ENCODE data around the gene CHRDL2. TPM values are rescaled to one million over a fixed set of nuclear protein-coding genes. Genes with fewer than 3 reads are reported as not detected.

CHRDL2 gene
- total RNA-seq, 1 donor from 2014 or later, result not detected

GRCh38 chr11:74710281-74710938, 20.8 kb downstream of the CHRDL2 start:
- no peak for DNase-seq (ENCODE audit: low read depth, low spot score)

GRCh38 chr11:74709175-74709574, 22.1 kb downstream of the CHRDL2 start:
- DNase-seq (ENCODE audit: low read depth, low spot score), result no peak

DNA sequence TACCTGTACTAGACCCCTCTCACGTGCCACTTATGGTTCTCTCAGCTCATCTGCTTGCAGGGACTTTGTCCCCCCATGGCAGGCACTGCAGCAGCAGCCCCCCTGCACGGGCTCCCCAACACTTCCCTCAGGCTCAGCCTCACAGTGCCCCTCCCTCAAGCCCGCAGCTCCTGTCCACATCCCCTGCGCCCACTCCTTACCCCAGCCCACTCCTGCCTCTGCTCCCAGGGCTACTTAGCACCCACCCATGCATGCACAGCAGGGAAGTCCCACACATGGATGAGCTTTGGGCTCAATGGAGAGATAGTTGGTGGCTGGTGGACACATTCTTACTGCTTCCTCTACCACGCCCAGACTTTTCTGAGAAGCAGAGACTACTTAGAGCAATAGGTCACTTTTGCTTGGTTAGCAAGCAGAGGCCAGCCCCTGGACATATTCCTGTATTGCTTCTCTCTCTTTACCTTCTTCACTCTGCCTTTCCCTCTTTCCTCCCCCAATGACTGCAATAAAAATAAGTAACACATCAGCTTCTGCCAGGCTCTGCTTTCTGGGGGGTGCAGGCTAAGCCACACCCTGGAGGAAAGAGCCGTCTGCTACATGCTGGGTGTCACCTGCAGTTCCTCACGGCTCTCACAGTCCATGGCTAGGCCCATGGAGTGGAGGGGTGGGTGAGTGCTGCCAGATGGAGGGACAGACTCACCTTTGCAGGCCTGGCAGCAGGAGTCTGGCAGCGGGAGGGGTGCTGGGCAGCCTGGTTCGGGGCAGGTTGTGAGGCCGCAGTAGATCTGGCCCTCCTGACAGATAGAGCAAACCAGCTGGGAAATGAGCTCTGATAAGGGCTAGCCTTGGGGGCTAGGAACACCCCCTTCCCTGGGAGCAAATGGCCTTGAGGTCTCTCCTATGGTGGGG, 23.4 kb downstream of the CHRDL2 start:
- DNase-seq (ENCODE audit: low read depth, low spot score), result no peak

DNA sequence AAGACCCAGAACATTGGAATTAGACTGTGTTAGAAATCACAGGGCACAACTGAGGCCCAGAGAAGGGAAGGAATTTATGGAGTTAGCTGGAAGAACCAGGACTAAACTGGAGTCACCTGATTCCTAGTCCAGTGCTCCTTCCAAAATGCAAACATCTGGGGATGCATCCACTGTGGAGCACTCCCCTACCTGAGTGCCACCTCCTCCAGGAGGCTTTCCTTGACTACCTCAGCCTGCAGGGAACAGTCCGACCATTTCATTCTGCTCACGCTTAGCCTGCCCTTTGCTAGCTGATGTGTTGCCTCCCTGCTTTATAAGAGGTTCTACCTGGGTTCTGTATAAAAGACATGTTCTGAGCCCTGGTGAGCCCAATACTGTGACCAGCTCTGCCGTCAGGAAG, 24.0 kb downstream of the CHRDL2 start:
- DNase-seq (ENCODE audit: low read depth, low spot score), result no peak

DNA sequence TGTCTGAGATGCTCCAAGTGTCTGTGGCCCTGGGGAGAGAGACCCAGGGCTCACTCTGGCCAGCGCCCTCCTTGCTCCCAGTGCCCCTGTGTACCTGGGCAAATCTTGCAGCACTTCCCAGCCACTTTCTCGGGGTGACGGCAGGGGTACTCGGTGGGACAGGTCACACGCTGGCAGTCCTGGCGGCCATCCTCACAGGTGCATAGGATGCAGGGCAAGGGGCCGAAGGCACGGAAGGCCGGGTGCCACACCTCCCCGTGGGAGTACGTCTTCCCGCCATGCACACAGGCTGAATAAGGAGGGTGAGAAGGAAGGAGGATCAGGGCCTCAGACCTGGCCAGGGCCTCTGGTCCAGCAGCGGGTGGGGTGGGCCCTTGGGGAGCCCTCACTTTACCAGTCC, 28.0 kb downstream of the CHRDL2 start:
- no peak for DNase-seq (ENCODE audit: low read depth, low spot score)

GRCh38 chr11:74702383-74703007, 28.7 kb downstream of the CHRDL2 start:
- DNase-seq (ENCODE audit: low read depth, low spot score), result peak; percentile 13

- DNase-seq (ENCODE audit: low read depth, low spot score), result no peak
These were observed 29.9 kb downstream of the CHRDL2 start for GRCh38 chr11:74701351-74701750.

DNA sequence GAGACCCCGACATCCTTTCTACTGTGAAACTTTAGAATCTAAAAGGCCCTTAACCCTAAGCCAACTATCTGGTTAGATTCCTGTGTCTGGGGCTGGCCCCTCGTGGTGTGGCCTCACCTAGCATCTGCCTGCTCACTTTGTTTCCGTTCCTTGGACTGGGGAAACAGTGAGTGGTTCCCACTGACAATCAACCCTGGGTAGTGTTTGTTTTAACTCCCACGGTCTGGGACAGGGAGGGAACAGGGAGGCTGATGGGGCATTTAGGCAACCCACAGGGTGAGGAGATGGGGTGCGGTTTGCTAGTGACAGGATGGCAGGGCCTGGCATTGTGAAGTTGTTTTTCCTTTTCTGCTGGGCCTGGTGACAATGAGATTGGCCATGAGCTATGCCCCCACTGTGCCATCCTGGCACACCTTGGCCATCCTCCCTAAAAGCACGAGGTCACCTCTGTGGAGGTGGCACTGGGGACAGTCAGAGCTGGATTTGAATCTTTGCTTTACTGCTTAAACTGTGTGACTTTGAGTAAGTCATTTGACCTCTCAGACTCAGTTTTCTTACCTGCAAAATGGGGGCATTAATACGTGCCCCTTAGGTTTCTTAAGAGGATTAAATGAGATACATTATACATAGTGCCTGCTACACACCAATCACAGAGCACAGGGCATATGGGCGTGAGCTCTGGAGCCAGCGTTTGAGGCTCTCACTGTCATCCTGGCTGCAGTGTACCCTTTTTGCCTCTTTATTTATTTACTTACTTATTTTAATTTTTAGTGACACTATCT, 31.4 kb downstream of the CHRDL2 start:
- DNase-seq (ENCODE audit: low read depth, low spot score), result no peak

GRCh38 chr11:74697722-74698121, 33.5 kb downstream of the CHRDL2 start:
- DNase-seq (ENCODE audit: low read depth, low spot score), result no peak

DNA sequence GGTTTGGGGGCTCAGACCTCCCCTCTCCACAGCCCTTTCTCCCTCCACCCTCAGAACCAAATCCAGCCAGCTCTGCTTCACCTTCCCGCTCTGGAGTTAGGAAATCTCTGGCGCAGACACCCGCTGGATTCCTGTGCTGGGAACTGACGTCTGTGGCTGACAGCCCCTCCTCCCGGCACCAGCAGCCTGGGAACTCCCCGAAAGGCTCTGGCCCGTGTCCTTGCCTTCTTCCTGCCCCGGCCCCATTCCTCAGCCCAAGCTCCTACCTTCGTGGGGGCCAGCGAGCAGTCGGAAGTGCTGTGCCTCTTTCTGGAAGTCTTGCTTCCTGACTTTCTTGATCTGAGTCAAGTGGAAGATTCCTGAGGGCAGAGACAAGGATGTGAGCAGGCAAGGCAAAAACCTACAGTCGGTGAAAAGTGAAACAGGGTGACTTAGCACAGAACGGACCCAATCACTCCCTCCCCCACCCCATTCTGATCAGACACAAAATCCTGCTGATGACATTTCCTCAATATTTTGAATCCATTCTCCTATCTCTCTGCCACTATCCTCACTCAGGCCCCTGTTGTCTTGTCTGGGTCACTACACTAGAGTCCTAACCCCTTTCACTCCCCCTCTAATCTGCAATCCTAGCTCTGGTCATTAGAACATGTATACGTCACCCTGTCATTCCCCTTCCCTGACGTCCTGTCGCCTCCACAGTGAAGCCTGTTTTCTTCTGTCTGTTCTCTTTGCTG, 34.1 kb downstream of the CHRDL2 start:
- DNase-seq (ENCODE audit: low read depth, low spot score), result peak; percentile 53

DNA sequence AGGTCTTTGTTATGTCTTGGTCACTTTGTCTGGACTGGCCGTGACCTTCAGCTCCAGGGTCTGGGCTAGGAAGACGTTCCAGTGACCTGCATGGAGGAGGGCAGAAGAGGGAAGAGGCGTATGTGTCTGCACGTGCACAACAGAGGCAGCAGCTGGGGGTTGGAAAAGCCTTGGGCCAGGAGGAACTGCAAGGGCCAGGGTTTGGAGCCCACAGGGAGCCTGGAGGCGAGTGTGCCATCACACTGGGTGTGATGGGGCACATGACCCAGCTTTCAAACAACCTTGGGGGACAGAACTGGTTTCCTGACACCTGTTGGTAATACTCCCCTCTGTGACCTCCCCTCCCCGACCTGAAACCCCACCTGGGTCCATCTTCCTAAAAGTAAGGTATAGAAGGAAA, 34.7 kb downstream of the CHRDL2 start:
- no peak for DNase-seq (ENCODE audit: low read depth, low spot score)

GRCh38 chr11:74695705-74696280, 35.4 kb downstream of the CHRDL2 start:
- no peak for DNase-seq (ENCODE audit: low read depth, low spot score)

DNA sequence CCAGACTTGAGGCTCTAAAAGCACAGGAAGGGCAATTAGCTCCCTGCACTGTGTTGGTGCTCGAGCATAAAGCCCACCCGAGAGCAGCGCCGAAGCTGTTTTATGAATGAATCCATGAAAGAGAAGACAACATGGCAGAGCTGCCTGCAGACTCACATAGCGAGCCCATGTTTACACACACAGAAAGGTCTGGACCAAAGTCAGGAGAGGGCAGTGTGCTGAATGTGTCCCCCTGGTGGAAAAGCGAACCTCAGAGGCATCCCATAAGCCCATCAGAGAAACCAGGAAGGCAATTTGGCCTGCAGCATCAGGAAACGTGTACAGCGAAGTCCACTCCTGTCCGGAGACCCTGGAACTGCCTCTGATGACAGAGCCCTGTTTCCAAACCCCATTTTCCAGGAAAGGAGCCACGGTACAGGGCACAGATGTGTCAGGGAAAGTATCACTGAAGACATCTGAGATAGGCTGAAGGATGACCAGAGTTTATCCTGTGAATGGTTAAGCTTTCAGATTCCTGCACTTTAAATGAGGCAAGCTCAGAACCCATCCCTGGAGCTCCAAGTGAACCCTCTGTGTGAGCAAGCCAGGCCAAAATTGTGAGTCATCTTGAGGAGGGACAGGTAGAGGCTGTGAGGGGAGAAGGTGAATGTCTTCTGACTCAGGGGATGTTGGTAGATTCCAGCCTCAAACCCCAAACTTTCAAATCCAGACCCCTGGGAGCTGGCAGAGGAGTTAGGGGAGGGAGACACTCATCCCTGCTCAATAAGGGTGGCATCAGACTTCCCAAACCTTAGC, 36.9 kb downstream of the CHRDL2 start:
- DNase-seq (ENCODE audit: low read depth, low spot score), result no peak

DNA sequence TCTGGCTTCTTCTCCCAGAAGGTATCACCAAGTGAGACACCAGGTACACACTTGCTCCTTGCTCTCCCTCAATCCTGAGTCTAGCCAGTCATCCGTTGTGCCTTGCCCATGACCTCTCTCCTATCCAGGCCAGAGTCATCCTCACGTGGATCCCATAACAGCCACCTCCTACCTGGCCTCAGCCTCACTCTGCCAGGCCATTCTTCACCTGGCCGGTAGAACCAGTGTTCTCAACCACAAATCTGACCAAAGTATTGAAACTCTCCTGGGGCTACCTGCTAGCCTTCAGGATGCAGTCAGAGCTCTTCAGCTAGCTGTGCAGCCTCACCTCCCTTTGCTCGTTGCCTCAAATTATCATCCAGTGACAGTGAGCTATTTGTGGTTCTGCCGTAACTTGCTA, 37.7 kb downstream of the CHRDL2 start:
- no peak for DNase-seq (ENCODE audit: low read depth, low spot score)

GRCh38 chr11:74691755-74692154, 39.5 kb downstream of the CHRDL2 start:
- no peak for DNase-seq (ENCODE audit: low read depth, low spot score)

DNA sequence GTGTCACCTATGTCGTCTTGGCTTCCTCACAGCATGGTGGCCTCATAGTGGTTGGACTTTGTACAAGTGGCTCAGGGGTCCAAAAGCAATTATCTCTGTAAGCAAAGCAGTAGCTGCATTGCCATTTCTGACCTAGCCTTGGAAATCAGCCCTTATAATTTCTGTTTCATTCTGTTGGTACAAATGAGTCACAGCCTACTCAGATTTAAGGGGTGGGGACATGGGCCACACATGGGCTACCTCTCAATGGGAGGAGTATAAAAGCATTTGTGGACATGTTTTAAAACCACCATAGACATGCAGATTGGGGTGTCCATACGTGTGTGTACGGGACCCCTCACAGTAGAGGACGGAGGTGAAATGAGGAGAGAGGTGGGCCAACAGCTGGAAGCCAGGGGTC, 41.6 kb downstream of the CHRDL2 start:
- no peak for DNase-seq (ENCODE audit: low read depth, low spot score)

DNA sequence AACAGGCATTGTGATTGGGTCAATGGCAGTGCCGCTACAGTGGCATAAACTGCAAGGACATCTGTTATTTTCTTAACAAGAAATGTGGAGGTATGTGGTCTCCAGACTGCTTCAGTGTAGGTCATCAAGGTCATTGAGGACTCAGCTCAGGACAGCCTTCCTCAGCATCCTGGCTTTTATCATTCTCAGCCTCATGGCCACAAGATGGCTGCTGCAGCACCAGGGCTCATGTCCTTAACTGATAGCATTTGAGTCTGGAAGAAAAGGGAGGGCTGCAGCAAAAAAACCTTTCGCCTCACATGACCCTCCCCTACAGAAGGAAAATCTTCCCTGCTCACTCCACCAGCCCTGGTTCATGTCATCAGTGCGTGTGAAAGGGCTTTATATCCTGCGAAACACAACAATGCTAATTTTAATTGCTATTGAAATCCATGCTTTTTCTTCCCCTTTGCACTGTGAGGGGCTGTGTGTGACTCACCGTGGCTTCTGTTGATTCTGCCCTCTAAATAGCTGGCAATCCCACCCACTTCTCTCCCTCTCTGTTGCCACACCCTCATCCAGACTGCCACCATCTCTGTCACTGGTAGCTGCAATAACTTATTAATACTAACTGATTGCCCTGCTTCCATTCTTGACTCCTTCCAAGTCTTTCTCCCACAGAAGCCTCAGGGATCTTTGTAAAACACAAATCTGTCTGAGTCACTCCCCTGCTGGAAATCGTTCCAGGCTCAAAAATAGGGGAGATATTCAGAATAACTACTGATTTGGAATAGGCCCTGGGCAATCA, 43.8 kb downstream of the CHRDL2 start:
- DNase-seq (ENCODE audit: low read depth, low spot score), result no peak

GRCh38 chr11:74686792-74687191, 44.4 kb downstream of the CHRDL2 start:
- no peak for DNase-seq (ENCODE audit: low read depth, low spot score)

DNA sequence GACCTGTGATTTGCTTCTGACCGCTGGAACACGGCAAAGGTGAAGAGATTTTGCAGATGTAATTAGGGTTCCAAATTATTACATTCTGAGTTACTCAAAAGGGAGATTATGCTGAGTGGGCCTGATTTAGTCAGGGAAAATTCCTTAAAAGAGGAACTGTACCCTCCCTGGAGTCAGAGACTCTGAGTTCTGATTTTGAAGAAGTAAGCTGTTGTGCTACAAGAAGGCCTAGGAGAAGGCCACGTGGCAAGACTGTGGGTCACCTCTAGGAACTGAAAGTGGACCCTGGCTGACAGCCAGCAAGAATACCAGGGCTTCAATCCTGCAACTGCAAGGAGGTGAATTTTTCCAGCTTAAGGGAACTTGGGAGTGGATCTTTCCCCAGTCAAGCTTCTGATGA, 45.3 kb downstream of the CHRDL2 start:
- no peak for DNase-seq (ENCODE audit: low read depth, low spot score)
